SJSA1 (cell line): ENCODE results near the gene ATP1A1. TPM values are rescaled to one million over a fixed set of nuclear protein-coding genes. Genes with fewer than 3 reads are reported as not detected.

Experiments
- DNase-seq, 2 experiments: peaks; one replicate each; pipeline ENCODE4 v3.0.0-alpha.2; 2015 to 2020; ENCODE audit warnings: low spot score in 2 of 2, low read depth in 1 of 2
- H3K27ac ChIP-seq: fragments of 250-450 bp; sonication (Bioruptor Pico); 2 replicates; pipeline ENCODE4 v1.5.1; 2020; ENCODE audit warnings: mild to moderate bottlenecking, moderate library complexity
- H3K27me3 ChIP-seq: fragments of 250-450 bp; sonication (Bioruptor Pico); replicated peaks from 2 replicates; pipeline ENCODE4 v1.5.1; 2020; ENCODE audit warnings: mild to moderate bottlenecking, moderate library complexity
- H3K36me3 ChIP-seq: fragments of 250-450 bp; sonication (Bioruptor Pico); 2 replicates; pipeline ENCODE4 v1.5.1; 2020; ENCODE audit warnings: mild to moderate bottlenecking
- H3K4me1 ChIP-seq: fragments of 250-450 bp; sonication (Bioruptor Pico); replicated peaks from 2 replicates; pipeline ENCODE4 v1.6.1; 2021; ENCODE audit warnings: mild to moderate bottlenecking
- H3K4me3 ChIP-seq: fragments of 250-450 bp; sonication (Bioruptor Pico); 2 replicates; pipeline ENCODE4 v1.5.1; 2020; ENCODE audit warnings: mild to moderate bottlenecking
- H3K9me3 ChIP-seq: fragments of 250-450 bp; sonication (Bioruptor Pico); replicated peaks from 2 replicates; pipeline ENCODE4 v1.5.1; 2020; ENCODE audit warnings: mild to moderate bottlenecking
- total RNA-seq: library from RNA; depleted of rRNA; stranded (reverse); fragments of >200 nt; shearing (Covaris generic); gene quantifications from 2 replicates; pipeline ENCODE4 v1.2.3, GENCODE V29; 2014

ATP1A1 gene
- total RNA-seq, 1 experiment from 2014 or later: 36.7 TPM

GRCh38 chr1:116411784-116412479, 38.9 kb downstream of the ATP1A1 start:
- Histone ChIP-seq H3K9me3 (no peaks in the 10 kb centered on the region), H3K4me1 (peaks cover 5% of the 10 kb centered on the region; the same call in 1 of the 2 replicates), H3K27me3 (no peaks in the 10 kb centered on the region), H3K27ac (no peak overlapping the region), H3K4me3 (no peak overlapping the region), H3K36me3 (no peaks in the 10 kb centered on the region; the same call in 1 of the 2 replicates)
- no peak for DNase-seq

GRCh38 chr1:116412480-116412798, 39.4 kb downstream of the ATP1A1 start:
- H3K27ac ChIP-seq: no peak overlapping the region
- no peak overlapping the region for H3K4me3 ChIP-seq
- H3K36me3 ChIP-seq: no peaks in the 10 kb centered on the region; the same call in 1 of the 2 replicates
- H3K4me1 ChIP-seq: peaks cover 6% of the 10 kb centered on the region
- DNase-seq: no peak
- H3K9me3 ChIP-seq: no peaks in the 10 kb centered on the region
- no peaks in the 10 kb centered on the region for H3K27me3 ChIP-seq

GRCh38 chr1:116412898-116413297, 39.9 kb downstream of the ATP1A1 start:
- no peaks in the 10 kb centered on the region; the same call in 1 of the 2 replicates for H3K36me3 ChIP-seq
- no peak overlapping the region for H3K27ac ChIP-seq
- H3K4me3 ChIP-seq: no peak overlapping the region
- no peak for DNase-seq
- peaks cover 10% of the 10 kb centered on the region for H3K4me1 ChIP-seq
- no peaks in the 10 kb centered on the region for H3K9me3 ChIP-seq
- no peaks in the 10 kb centered on the region for H3K27me3 ChIP-seq

GRCh38 chr1:116413414-116413813, 40.4 kb downstream of the ATP1A1 start:
- Histone ChIP-seq H3K27me3 (no peaks in the 10 kb centered on the region), H3K4me3 (no peak overlapping the region), H3K9me3 (no peaks in the 10 kb centered on the region), H3K4me1 (peaks cover 10% of the 10 kb centered on the region), H3K36me3 (no peaks in the 10 kb centered on the region; the same call in 1 of the 2 replicates), H3K27ac (no peak overlapping the region)
- DNase-seq: no peak

GRCh38 chr1:116414364-116414763, 41.3 kb downstream of the ATP1A1 start:
- H3K36me3 ChIP-seq: no peaks in the 10 kb centered on the region; the same call in 1 of the 2 replicates
- H3K27me3 ChIP-seq: no peaks in the 10 kb centered on the region
- H3K4me3 ChIP-seq: no peak overlapping the region
- no peak overlapping the region for H3K27ac ChIP-seq
- peaks cover 18% of the 10 kb centered on the region for H3K4me1 ChIP-seq
- H3K9me3 ChIP-seq: no peaks in the 10 kb centered on the region
- no peak for DNase-seq

GRCh38 chr1:116415200-116415698, 42.2 kb downstream of the ATP1A1 start:
- no peak overlapping the region for H3K27ac ChIP-seq
- no peaks in the 10 kb centered on the region for H3K27me3 ChIP-seq
- peaks cover 18% of the 10 kb centered on the region for H3K4me1 ChIP-seq
- H3K4me3 ChIP-seq: no peak overlapping the region
- no peak for DNase-seq
- H3K9me3 ChIP-seq: no peaks in the 10 kb centered on the region
- no peaks in the 10 kb centered on the region for H3K36me3 ChIP-seq

GRCh38 chr1:116415699-116416533, 42.9 kb downstream of the ATP1A1 start:
- H3K9me3 ChIP-seq: no peaks in the 10 kb centered on the region
- H3K27me3 ChIP-seq: no peaks in the 10 kb centered on the region
- no peaks in the 10 kb centered on the region for H3K36me3 ChIP-seq
- H3K4me1 ChIP-seq: peaks cover 18% of the 10 kb centered on the region
- H3K27ac ChIP-seq: no peak overlapping the region
- no peak overlapping the region for H3K4me3 ChIP-seq
- DNase-seq: no peak

- Histone ChIP-seq H3K27ac (no peak overlapping the region), H3K4me3 (no peak overlapping the region), H3K4me1 (peaks cover 16% of the 10 kb centered on the region), H3K9me3 (no peaks in the 10 kb centered on the region), H3K36me3 (no peaks in the 10 kb centered on the region), H3K27me3 (no peaks in the 10 kb centered on the region)
- no peak for DNase-seq
Measured at GRCh38 chr1:116416854-116417513, 43.9 kb downstream of the ATP1A1 start.

GRCh38 chr1:116417678-116418077, 44.6 kb downstream of the ATP1A1 start:
- no peak overlapping the region for H3K27ac ChIP-seq
- no peak for DNase-seq
- no peaks in the 10 kb centered on the region for H3K27me3 ChIP-seq

GRCh38 chr1:116418091-116418830, 45.2 kb downstream of the ATP1A1 start:
- Histone ChIP-seq H3K36me3 (no peaks in the 10 kb centered on the region), H3K27ac (no peak overlapping the region), H3K4me1 (peaks cover 13% of the 10 kb centered on the region), H3K27me3 (no peaks in the 10 kb centered on the region), H3K9me3 (no peaks in the 10 kb centered on the region), H3K4me3 (peak overlapping the region; percentile 56)
- peak; percentile 78 to 82 for DNase-seq

More at GRCh38 chr1:116417678-116418077, 44.6 kb downstream of the ATP1A1 start:
- Histone ChIP-seq H3K4me1 (peaks cover 13% of the 10 kb centered on the region), H3K9me3 (no peaks in the 10 kb centered on the region), H3K36me3 (no peaks in the 10 kb centered on the region), H3K4me3 (peak overlapping the region; percentile 56)

- DNase-seq: no peak
Measured at GRCh38 chr1:116420417-116421200, 47.6 kb downstream of the ATP1A1 start.

GRCh38 chr1:116424438-116424837, 51.4 kb downstream of the ATP1A1 start:
- H3K27me3 ChIP-seq: peaks cover 8% of the 10 kb centered on the region; the same call in 1 of the 2 replicates
- no peak overlapping the region for H3K27ac ChIP-seq
- H3K36me3 ChIP-seq: no peaks in the 10 kb centered on the region
- H3K4me1 ChIP-seq: no peaks in the 10 kb centered on the region
- no peak for DNase-seq
- no peak overlapping the region for H3K4me3 ChIP-seq
- no peaks in the 10 kb centered on the region for H3K9me3 ChIP-seq

More at GRCh38 chr1:116420417-116421200, 47.6 kb downstream of the ATP1A1 start:
- Histone ChIP-seq H3K27me3 (peaks cover 8% of the 10 kb centered on the region; the same call in 1 of the 2 replicates), H3K36me3 (no peaks in the 10 kb centered on the region), H3K27ac (no peak overlapping the region), H3K9me3 (no peaks in the 10 kb centered on the region), H3K4me3 (no peak overlapping the region), H3K4me1 (peaks cover 13% of the 10 kb centered on the region)
